Right atrium auricular region (tissue), 2 donors: ENCODE results near the gene WDR88. TPM values are rescaled to one million over a fixed set of nuclear protein-coding genes. Genes with fewer than 3 reads are reported as not detected.

ENCODE experiments used
- DNase-seq: peaks from one replicate; pipeline ENCODE4 v3.0.0-alpha.2; 2019; ENCODE audit warnings: low spot score
- H3K27ac ChIP-seq, 2 donors: fragments of 200-600 bp; sonication (generic); 1 replicate in 1 of 2; 2 replicates in 1 of 2; pipeline ENCODE4 v1.5.1; 2016 to 2019
- H3K27me3 ChIP-seq, 2 donors: fragments of 200-600 bp; sonication (generic); one replicate each; pipeline versions ENCODE4 v1.5.1 to v1.6.0; 2017 to 2019
- H3K36me3 ChIP-seq: fragments of 200-600 bp; sonication (generic); one replicate; pipeline ENCODE4 v1.5.1; 2016
- H3K4me1 ChIP-seq, 2 donors: fragments of 200-600 bp; sonication (generic); one replicate each; pipeline versions ENCODE4 v1.5.1 to v1.6.0; 2017 to 2019
- H3K4me3 ChIP-seq, 2 donors: fragments of 200-600 bp; sonication (generic); 1 replicate in 1 of 2; 2 replicates in 1 of 2; pipeline ENCODE4 v1.5.1; 2017 to 2019; ENCODE audit warnings: mild to moderate bottlenecking in 1 of 2, moderate library complexity in 1 of 2
- H3K9me3 ChIP-seq, 2 donors: fragments of 200-600 bp; sonication (generic); one replicate each; pipeline ENCODE4 v1.5.1; 2019
- total RNA-seq, 2 donors: library from RNA; depleted of rRNA; stranded (reverse); fragments of >200 nt; gene quantifications; one replicate each; pipeline ENCODE4 v1.1.0, GENCODE V29; 2016
- TF ChIP-seq, protein P1 (sequence below), 2 donors: fragments of 200-600 bp; sonication (generic); IDR thresholded peaks; one replicate each; pipeline ENCODE4 v1.5.1; 2019; ENCODE audit warnings: antibody characterized with exemption in 2 of 2

The WDR88 gene
- total RNA-seq, 2 donors from 2014 or later = not detected

DNA sequence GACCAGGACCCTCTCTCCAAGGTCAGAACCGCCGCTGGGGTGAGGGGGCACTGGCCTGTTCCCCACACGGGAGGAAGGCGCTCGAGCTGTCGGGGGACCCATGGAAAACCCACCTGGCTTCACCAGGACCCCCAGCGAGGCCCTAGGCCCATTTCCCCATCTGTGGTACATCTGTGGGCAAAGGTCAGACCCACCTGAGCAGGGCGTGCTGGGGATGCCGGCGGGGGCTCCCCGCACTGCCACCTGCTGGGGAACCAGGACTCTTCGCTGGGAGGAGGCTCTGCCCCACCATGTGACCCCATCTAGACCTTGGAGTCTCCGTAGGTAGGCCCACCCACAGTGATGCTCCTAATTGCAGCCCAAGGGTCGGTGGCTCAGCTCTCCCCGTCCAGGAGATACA is 511 bp downstream of the WDR88 start:
- peaks cover 34% of the 10 kb centered on the region for H3K36me3 ChIP-seq
- TF ChIP-seq, protein P1, sequence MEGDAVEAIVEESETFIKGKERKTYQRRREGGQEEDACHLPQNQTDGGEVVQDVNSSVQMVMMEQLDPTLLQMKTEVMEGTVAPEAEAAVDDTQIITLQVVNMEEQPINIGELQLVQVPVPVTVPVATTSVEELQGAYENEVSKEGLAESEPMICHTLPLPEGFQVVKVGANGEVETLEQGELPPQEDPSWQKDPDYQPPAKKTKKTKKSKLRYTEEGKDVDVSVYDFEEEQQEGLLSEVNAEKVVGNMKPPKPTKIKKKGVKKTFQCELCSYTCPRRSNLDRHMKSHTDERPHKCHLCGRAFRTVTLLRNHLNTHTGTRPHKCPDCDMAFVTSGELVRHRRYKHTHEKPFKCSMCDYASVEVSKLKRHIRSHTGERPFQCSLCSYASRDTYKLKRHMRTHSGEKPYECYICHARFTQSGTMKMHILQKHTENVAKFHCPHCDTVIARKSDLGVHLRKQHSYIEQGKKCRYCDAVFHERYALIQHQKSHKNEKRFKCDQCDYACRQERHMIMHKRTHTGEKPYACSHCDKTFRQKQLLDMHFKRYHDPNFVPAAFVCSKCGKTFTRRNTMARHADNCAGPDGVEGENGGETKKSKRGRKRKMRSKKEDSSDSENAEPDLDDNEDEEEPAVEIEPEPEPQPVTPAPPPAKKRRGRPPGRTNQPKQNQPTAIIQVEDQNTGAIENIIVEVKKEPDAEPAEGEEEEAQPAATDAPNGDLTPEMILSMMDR (IDR thresholded peaks at IDR 0.05) = no peak
- no peak for DNase-seq
- H3K27ac ChIP-seq = no peak overlapping the region
- H3K9me3 ChIP-seq = no peaks in the 10 kb centered on the region
- peaks cover 0 to 3% of the 10 kb centered on the region in 2 donors for H3K27me3 ChIP-seq
- peaks cover 0 to 5% of the 10 kb centered on the region in 2 donors for H3K4me1 ChIP-seq
- H3K4me3 ChIP-seq = no peak overlapping the region

DNA sequence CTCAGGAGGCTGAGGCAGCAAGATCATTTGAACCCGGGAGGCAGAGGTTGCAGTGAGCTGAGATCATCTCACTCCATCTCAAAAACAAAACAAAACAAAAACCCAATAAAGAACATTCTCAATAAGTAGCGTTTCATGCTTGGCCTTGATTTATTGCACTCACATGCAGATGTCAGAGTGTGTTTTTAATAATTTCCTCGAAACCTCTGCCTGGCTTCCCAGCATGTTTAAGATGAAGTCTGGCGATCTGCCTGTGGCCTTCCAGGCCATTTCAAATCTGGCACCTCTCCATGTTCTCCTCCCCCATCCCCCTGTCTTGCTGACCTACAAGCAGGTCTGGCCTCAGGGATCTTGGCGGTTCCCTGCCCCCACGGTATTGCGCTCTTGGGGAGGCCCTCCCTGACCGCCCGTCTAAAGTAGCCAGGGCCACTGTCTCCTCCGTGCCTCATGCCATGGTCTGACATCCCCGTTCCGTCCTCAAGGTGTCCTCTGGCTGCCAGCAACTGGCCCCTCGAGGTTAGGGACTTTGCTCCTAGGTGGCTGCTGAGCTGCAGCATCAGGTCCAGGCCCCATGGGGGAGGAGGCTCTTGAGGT is 1.6 kb downstream of the WDR88 start:
- no peak overlapping the region for H3K4me3 ChIP-seq
- H3K27me3 ChIP-seq = peaks cover 0 to 3% of the 10 kb centered on the region in 2 donors
- no peak overlapping the region for H3K27ac ChIP-seq
- no peak for DNase-seq
- H3K9me3 ChIP-seq = no peaks in the 10 kb centered on the region
- TF ChIP-seq, protein P1 (IDR thresholded peaks at IDR 0.05) = no peak
- H3K36me3 ChIP-seq = peaks cover 23% of the 10 kb centered on the region
- peaks cover 0 to 5% of the 10 kb centered on the region in 2 donors for H3K4me1 ChIP-seq

GRCh38 chr19:33134571-33135041 is 2.7 kb downstream of the WDR88 start:
- H3K36me3 ChIP-seq = peaks cover 14% of the 10 kb centered on the region
- no peak overlapping the region for H3K4me3 ChIP-seq
- H3K27ac ChIP-seq = no peak overlapping the region
- no peaks in the 10 kb centered on the region for H3K9me3 ChIP-seq
- peaks cover 0 to 3% of the 10 kb centered on the region in 2 donors for H3K27me3 ChIP-seq
- H3K4me1 ChIP-seq = peaks cover 0 to 5% of the 10 kb centered on the region in 2 donors
- TF ChIP-seq, protein P1 (IDR thresholded peaks at IDR 0.05) = no peak
- DNase-seq = no peak

GRCh38 chr19:33139165-33139564 is 7.3 kb downstream of the WDR88 start:
- Histone ChIP-seq H3K36me3 (no peaks in the 10 kb centered on the region), H3K9me3 (no peaks in the 10 kb centered on the region), H3K4me3 (no peak overlapping the region), H3K4me1 (peaks cover 0 to 11% of the 10 kb centered on the region in 2 donors), H3K27me3 (peaks cover 0 to 3% of the 10 kb centered on the region in 2 donors), H3K27ac (no peak overlapping the region)
- TF ChIP-seq, protein P1 (IDR thresholded peaks at IDR 0.05) = no peak
- DNase-seq = no peak

- no peaks in the 10 kb centered on the region for H3K27me3 ChIP-seq
- no peaks in the 10 kb centered on the region for H3K36me3 ChIP-seq
- TF ChIP-seq, protein P1 (IDR thresholded peaks at IDR 0.05) = peak; percentile 93 to 96
- DNase-seq = peak; percentile 73
- no peak overlapping the region for H3K4me3 ChIP-seq
- no peak overlapping the region for H3K27ac ChIP-seq
- no peaks in the 10 kb centered on the region for H3K9me3 ChIP-seq
- peaks cover 0 to 7% of the 10 kb centered on the region in 2 donors for H3K4me1 ChIP-seq
Observed at GRCh38 chr19:33143897-33144405, 12.0 kb downstream of the WDR88 start.
